Measurements from ENCODE around the gene DUSP8. TPM values are rescaled to one million over a fixed set of nuclear protein-coding genes. Genes with fewer than 3 reads are reported as not detected.

The DUSP8 gene
- total RNA-seq, 1 donor from 2014 or later: 15.3 TPM

DNA sequence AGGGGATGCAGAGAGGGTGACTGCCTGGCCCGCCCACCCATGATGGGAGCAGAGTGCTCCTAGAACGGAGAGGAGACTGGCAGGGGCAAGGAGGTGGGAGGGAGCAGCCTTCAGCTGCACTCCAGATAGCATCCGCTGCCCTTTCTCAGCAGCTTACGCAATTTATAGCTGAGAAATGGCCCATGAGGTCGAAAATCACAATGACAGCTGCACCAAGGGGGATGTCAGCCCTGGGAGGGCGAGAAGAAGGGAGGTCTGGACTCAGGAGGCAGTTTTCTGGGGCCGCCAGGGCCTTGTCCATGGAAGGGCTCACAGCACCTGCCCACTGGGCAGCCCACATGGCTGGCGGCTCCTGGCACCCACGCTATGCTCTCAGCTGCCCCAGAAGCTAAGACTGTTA is 67.9 kb downstream of the DUSP8 start:
- peak; percentile 5 for DNase-seq
- peak overlapping the region; percentile 75 for H3K27ac ChIP-seq (replicated peaks)
- H3K4me3 ChIP-seq: no peak overlapping the region
- TF ChIP-seq, protein P1, sequence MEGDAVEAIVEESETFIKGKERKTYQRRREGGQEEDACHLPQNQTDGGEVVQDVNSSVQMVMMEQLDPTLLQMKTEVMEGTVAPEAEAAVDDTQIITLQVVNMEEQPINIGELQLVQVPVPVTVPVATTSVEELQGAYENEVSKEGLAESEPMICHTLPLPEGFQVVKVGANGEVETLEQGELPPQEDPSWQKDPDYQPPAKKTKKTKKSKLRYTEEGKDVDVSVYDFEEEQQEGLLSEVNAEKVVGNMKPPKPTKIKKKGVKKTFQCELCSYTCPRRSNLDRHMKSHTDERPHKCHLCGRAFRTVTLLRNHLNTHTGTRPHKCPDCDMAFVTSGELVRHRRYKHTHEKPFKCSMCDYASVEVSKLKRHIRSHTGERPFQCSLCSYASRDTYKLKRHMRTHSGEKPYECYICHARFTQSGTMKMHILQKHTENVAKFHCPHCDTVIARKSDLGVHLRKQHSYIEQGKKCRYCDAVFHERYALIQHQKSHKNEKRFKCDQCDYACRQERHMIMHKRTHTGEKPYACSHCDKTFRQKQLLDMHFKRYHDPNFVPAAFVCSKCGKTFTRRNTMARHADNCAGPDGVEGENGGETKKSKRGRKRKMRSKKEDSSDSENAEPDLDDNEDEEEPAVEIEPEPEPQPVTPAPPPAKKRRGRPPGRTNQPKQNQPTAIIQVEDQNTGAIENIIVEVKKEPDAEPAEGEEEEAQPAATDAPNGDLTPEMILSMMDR (IDR thresholded peaks at IDR 0.05; ENCODE audit: borderline replicate concordance): no peak
- peaks cover 88% of the 10 kb centered on the region for H3K4me1 ChIP-seq
- H3K9me3 ChIP-seq (replicated peaks): no peaks in the 10 kb centered on the region
- H3K36me3 ChIP-seq: no peaks in the 10 kb centered on the region
- H3K27me3 ChIP-seq (ENCODE audit: low read depth): no peaks in the 10 kb centered on the region
- intact Hi-C loops (cut with micrococcal nuclease): no loop called here

Other genes with a start within 250 kb of the DUSP8 start
- gene BRSK2, start 182.3 kb downstream of the DUSP8 start, total RNA-seq: 0.52 TPM
- 49.5 TPM for gene MOB2, start 85.5 kb downstream of the DUSP8 start, total RNA-seq
- not detected for gene KRTAP5-1, start 13.0 kb upstream of the DUSP8 start, total RNA-seq
- not detected for gene KRTAP5-2, start 26.0 kb upstream of the DUSP8 start, total RNA-seq
- gene KRTAP5-3, start 36.2 kb upstream of the DUSP8 start, total RNA-seq: not detected
- not detected for gene KRTAP5-4, start 49.9 kb upstream of the DUSP8 start, total RNA-seq
- gene KRTAP5-5, start 57.5 kb upstream of the DUSP8 start, total RNA-seq: not detected
- not detected for gene KRTAP5-6, start 124.9 kb upstream of the DUSP8 start, total RNA-seq
- 0.58 TPM for gene IFITM10, start 178.3 kb upstream of the DUSP8 start, total RNA-seq
- gene CTSD, start 191.7 kb upstream of the DUSP8 start, total RNA-seq: 831 TPM

Data from left ventricle myocardium inferior (tissue), 1 donor.